Measurements from ENCODE around the gene DOCK2.

GRCh38 chr5:170131235-170131634, 494.2 kb downstream of the DOCK2 start:
- TF ChIP-seq, protein P1, sequence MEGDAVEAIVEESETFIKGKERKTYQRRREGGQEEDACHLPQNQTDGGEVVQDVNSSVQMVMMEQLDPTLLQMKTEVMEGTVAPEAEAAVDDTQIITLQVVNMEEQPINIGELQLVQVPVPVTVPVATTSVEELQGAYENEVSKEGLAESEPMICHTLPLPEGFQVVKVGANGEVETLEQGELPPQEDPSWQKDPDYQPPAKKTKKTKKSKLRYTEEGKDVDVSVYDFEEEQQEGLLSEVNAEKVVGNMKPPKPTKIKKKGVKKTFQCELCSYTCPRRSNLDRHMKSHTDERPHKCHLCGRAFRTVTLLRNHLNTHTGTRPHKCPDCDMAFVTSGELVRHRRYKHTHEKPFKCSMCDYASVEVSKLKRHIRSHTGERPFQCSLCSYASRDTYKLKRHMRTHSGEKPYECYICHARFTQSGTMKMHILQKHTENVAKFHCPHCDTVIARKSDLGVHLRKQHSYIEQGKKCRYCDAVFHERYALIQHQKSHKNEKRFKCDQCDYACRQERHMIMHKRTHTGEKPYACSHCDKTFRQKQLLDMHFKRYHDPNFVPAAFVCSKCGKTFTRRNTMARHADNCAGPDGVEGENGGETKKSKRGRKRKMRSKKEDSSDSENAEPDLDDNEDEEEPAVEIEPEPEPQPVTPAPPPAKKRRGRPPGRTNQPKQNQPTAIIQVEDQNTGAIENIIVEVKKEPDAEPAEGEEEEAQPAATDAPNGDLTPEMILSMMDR (IDR thresholded peaks at IDR 0.05) = no peak
- TF ChIP-seq POLR2A (IDR thresholded peaks at IDR 0.05) = no peak

All from adrenal gland (tissue), 5 donors.